OCI-LY1 (cell line): ENCODE measurements around the gene SPATA2L.
"Not testable (repeated sequence)": the region's sequence is repeated elsewhere in the genome, so short reads cannot be mapped to it uniquely, and the experiment has no call there.

Experiments
- H2AFZ ChIP-seq: fragments of 200-600 bp; sonication (generic), shearing (Covaris generic); 2 replicates; pipeline ENCODE4 v1.6.0; 2014; ENCODE audit warnings: antibody characterized with exemption, mild to moderate bottlenecking, low read length
- H3F3A ChIP-seq: fragments of 200-600 bp; sonication (generic), shearing (Covaris generic); 2 replicates; pipeline ENCODE4 v1.6.0; 2014; ENCODE audit warnings: mild to moderate bottlenecking, antibody characterized with exemption, low read length, moderate library complexity; ENCODE audit not compliant: insufficient read depth
- H3K27ac ChIP-seq: fragments of 200-600 bp; sonication (generic); 2 replicates; pipeline ENCODE4 v1.5.1; 2014; ENCODE audit warnings: low read length, mixed run types, mild to moderate bottlenecking, low read depth; ENCODE audit not compliant: poor library complexity, severe bottlenecking
- H3K27me3 ChIP-seq: fragments of 200-600 bp; sonication (generic); 2 replicates; pipeline ENCODE4 v1.6.0; 2014; ENCODE audit warnings: antibody characterized with exemption, mild to moderate bottlenecking, low read length, moderate library complexity; ENCODE audit not compliant: insufficient read depth
- H3K36me3 ChIP-seq: fragments of 200-600 bp; sonication (generic); 2 replicates; pipeline ENCODE4 v1.6.1; 2014; ENCODE audit warnings: mild to moderate bottlenecking, antibody characterized with exemption, low read length, moderate library complexity, mixed read lengths; ENCODE audit not compliant: insufficient read depth
- H3K4me1 ChIP-seq: fragments of 200-600 bp; sonication (generic); 2 replicates; pipeline ENCODE4 v1.5.1; 2014; ENCODE audit warnings: mild to moderate bottlenecking, low read length, moderate library complexity; ENCODE audit not compliant: insufficient read depth, severe bottlenecking
- H3K4me2 ChIP-seq: fragments of 200-600 bp; sonication (generic), shearing (Covaris generic); 2 replicates; pipeline ENCODE4 v1.6.1; 2014; ENCODE audit warnings: low read length
- H3K4me3 ChIP-seq: fragments of 200-600 bp; sonication (generic); 2 replicates; pipeline ENCODE4 v1.5.1; 2014; ENCODE audit warnings: low read length, low read depth, mild to moderate bottlenecking, mixed read lengths; ENCODE audit not compliant: poor library complexity, severe bottlenecking
- H3K79me2 ChIP-seq: fragments of 200-600 bp; shearing (Covaris generic); 2 replicates; pipeline ENCODE4 v1.6.1; 2016; ENCODE audit warnings: mixed run types, low read length, mixed read lengths; ENCODE audit not compliant: insufficient read depth
- H3K9ac ChIP-seq: fragments of 200-600 bp; sonication (generic), shearing (Covaris generic); 2 replicates; pipeline ENCODE4 v1.6.1; 2014; ENCODE audit warnings: mild to moderate bottlenecking, low read length, mixed read lengths
- H3K9me2 ChIP-seq: fragments of 200-600 bp; sonication (generic), shearing (Covaris generic); 2 replicates; pipeline ENCODE4 v1.6.1; 2014; ENCODE audit warnings: low read depth, mild to moderate bottlenecking, low read length, mixed read lengths
- H3K9me3 ChIP-seq: fragments of 200-600 bp; shearing (Covaris generic); 2 replicates; pipeline ENCODE4 v1.6.1; 2014; ENCODE audit warnings: low read length, mixed read lengths
- H4K20me1 ChIP-seq: fragments of 200-600 bp; sonication (generic), shearing (Covaris generic); 2 replicates; pipeline ENCODE4 v1.6.0; 2016; ENCODE audit warnings: mild to moderate bottlenecking, low read length; ENCODE audit not compliant: insufficient read depth
- CTCF ChIP-seq: fragments of 200-600 bp; sonication (generic), shearing (Covaris generic); IDR thresholded peaks from 2 replicates; pipeline ENCODE4 v1.5.1; 2017; ENCODE audit warnings: mild to moderate bottlenecking, antibody characterized with exemption, low read length, moderate library complexity, mixed read lengths
- EZH2 ChIP-seq: fragments of 200-600 bp; sonication (generic), shearing (Covaris generic); IDR thresholded peaks from 2 replicates; pipeline ENCODE4 v1.8.0; 2017; ENCODE audit warnings: borderline replicate concordance, mixed run types, mild to moderate bottlenecking, antibody characterized with exemption, low read length, moderate library complexity, mixed read lengths

SPATA2L gene

GRCh38 chr16:89685916-89686315, 15.6 kb downstream of the SPATA2L start:
- Histone ChIP-seq H2AFZ (no peak overlapping the region), H3K9ac (no peak overlapping the region), H3K9me3 (no peaks in the 10 kb centered on the region), H3K79me2 (no peaks in the 10 kb centered on the region; the same call in 1 of the 2 replicates), H3F3A (no peaks in the 10 kb centered on the region), H4K20me1 (no peaks in the 10 kb centered on the region), H3K36me3 (peaks cover 43% of the 10 kb centered on the region), H3K27me3 (no peaks in the 10 kb centered on the region), H3K9me2 (no peaks in the 10 kb centered on the region), H3K4me1 (peaks cover 11% of the 10 kb centered on the region), H3K4me2 (peak overlapping the region; percentile 89; the same call in 1 of the 2 replicates), H3K4me3 (peak overlapping the region; percentile 75), H3K27ac (no peak overlapping the region)
- TF ChIP-seq CTCF (no peak), EZH2 (no peak)

- TF ChIP-seq CTCF, result no peak
- TF ChIP-seq EZH2, result no peak
These were observed 23.2 kb downstream of the SPATA2L start for GRCh38 chr16:89678258-89678657.

DNA sequence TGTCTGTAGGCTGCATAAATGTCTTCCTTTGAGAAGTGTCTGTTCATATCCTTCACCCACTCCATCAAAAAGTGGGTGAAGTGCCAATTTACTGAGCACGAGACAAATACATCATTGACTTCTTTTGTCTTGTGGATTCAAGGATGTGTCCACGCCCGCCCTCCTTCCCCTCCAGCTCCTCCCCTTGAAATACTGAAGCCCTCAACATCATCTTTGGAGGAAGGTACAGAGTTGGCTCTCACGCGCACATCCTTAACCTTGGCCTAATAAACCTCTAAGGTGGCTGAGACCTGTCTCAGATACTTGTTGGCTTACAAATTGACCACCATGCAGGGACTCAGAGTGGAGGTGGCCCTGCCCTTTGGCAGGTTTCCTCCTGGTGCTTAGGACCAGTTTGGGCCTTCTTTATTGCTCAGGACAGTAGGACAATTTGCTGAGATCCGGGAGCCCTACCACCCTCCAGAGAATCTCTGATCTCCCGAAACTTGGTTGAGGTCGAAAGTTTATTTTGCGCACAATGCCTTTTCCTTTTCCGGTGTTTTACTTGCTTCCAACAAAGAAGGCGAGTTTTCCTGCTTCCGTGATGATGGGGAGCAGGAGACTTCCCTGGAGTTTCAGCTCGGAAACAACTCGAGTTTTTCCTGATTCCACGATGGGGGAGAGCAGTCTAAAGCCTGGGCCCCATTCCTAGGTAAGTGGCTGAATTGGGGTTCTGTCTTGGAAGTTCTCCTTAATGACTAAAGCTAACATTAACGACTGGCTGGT, 29.1 kb downstream of the SPATA2L start:
- no peak overlapping the region for H3K4me2 ChIP-seq
- no peaks in the 10 kb centered on the region for H3K9me2 ChIP-seq
- H3K9me3 ChIP-seq, result 0 out of 2 replicates have a peak, but pooled peaks cover 9% of the 10 kb centered on the region
- H3K9ac ChIP-seq, result no peak overlapping the region
- H3K79me2 ChIP-seq, result no peaks in the 10 kb centered on the region
- H3F3A ChIP-seq, result no peaks in the 10 kb centered on the region
- peaks cover 9% of the 10 kb centered on the region; the same call in 1 of the 2 replicates for H3K36me3 ChIP-seq
- no peak overlapping the region for H2AFZ ChIP-seq
- no peak overlapping the region for H3K27ac ChIP-seq
- H3K4me1 ChIP-seq, result no peaks in the 10 kb centered on the region
- H3K27me3 ChIP-seq, result no peaks in the 10 kb centered on the region
- no peak overlapping the region for H3K4me3 ChIP-seq
- no peaks in the 10 kb centered on the region for H4K20me1 ChIP-seq
- no peak for TF ChIP-seq EZH2
- TF ChIP-seq CTCF, result no peak

More at GRCh38 chr16:89678258-89678657, 23.2 kb downstream of the SPATA2L start:
- Histone ChIP-seq H3F3A (no peaks in the 10 kb centered on the region), H3K27me3 (no peaks in the 10 kb centered on the region), H3K4me1 (no peaks in the 10 kb centered on the region), H2AFZ (no peak overlapping the region), H3K36me3 (peaks cover 23% of the 10 kb centered on the region), H3K79me2 (no peaks in the 10 kb centered on the region), H3K27ac (no peak overlapping the region), H3K9me2 (no peaks in the 10 kb centered on the region), H4K20me1 (no peaks in the 10 kb centered on the region), H3K4me3 (no peak overlapping the region), H3K9me3 (no peaks in the 10 kb centered on the region), H3K4me2 (no peak overlapping the region), H3K9ac (no peak overlapping the region)

DNA sequence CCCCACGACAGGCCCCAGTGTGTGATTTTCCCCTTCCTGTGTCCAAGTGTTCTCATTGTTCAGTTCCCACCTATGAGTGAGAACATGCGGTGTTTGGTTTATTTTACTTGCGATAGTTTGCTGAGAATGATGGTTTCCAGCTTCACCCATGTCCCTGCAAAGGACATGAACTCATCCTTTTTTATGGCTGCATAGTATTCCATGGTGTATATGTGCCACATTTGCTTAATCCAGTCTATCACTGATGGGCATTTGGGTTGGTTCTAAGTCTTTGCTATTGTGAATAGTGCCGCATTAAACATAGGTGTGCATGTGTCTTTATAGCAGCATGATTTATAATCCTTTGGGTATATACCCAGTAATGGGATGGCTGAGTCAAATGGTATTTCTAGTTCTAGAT, 29.9 kb downstream of the SPATA2L start:
- H3K9ac ChIP-seq, H4K20me1 ChIP-seq, H2AFZ ChIP-seq, H3K27ac ChIP-seq, H3F3A ChIP-seq, H3K4me3 ChIP-seq, H3K4me2 ChIP-seq, H3K9me2 ChIP-seq, H3K79me2 ChIP-seq, H3K9me3 ChIP-seq, H3K27me3 ChIP-seq, H3K36me3 ChIP-seq, H3K4me1 ChIP-seq: not testable (repeated sequence)
